HG02870 (cell line): ENCODE data around the gene TTYH1.
"Not testable (repeated sequence)": the region's sequence is repeated elsewhere in the genome, so short reads cannot be mapped to it uniquely, and the experiment has no call there.

ENCODE experiments used
- ATAC-seq: cut with Tn5 transposase; IDR thresholded peaks from one replicate; pipeline ENCODE4 v1.9.1; 2021; ENCODE audit warnings: mild to moderate bottlenecking, moderate library complexity; ENCODE audit not compliant: unreplicated experiment

TTYH1 gene

GRCh38 chr19:54436628-54437252 lies 21.5 kb downstream of the TTYH1 start:
- ATAC-seq, result no peak

- ATAC-seq, result no peak
Measured at GRCh38 chr19:54439174-54439851, 24.0 kb downstream of the TTYH1 start.

GRCh38 chr19:54440641-54441040 lies 25.4 kb downstream of the TTYH1 start:
- ATAC-seq, result no peak

- ATAC-seq, result no peak
Measured at GRCh38 chr19:54444737-54445136, 29.5 kb downstream of the TTYH1 start.

GRCh38 chr19:54446349-54446748 lies 31.1 kb downstream of the TTYH1 start:
- not testable (repeated sequence) for ATAC-seq

GRCh38 chr19:54448040-54448773 lies 32.9 kb downstream of the TTYH1 start:
- ATAC-seq, result no peak

GRCh38 chr19:54448774-54449700 lies 33.8 kb downstream of the TTYH1 start, which contains the start of gene LENG8:
Gene LENG8 (plus strand): TSS chr19:54449199. CDS start chr19:54451345, 2,146 bp downstream.
- ATAC-seq, result peak; percentile 84

GRCh38 chr19:54449701-54450069 lies 34.4 kb downstream of the TTYH1 start:
- no peak for ATAC-seq

GRCh38 chr19:54451331-54451871 lies 36.1 kb downstream of the TTYH1 start:
- ATAC-seq, result no peak

GRCh38 chr19:54451997-54452396 lies 36.7 kb downstream of the TTYH1 start:
- no peak for ATAC-seq

- ATAC-seq, result no peak
Measured at GRCh38 chr19:54452626-54453025, 37.4 kb downstream of the TTYH1 start.

- ATAC-seq, result no peak
Measured at GRCh38 chr19:54453921-54454780, 38.9 kb downstream of the TTYH1 start.

- ATAC-seq, result no peak
Measured at GRCh38 chr19:54454781-54455675, 39.8 kb downstream of the TTYH1 start.

GRCh38 chr19:54455786-54456422 lies 40.6 kb downstream of the TTYH1 start:
- no peak for ATAC-seq

- no peak for ATAC-seq
Measured at GRCh38 chr19:54456423-54457373, 41.4 kb downstream of the TTYH1 start.

GRCh38 chr19:54457773-54458647 lies 42.7 kb downstream of the TTYH1 start:
- ATAC-seq, result no peak
